ENCODE measurements around the gene ANXA9.

Gene ANXA9

GRCh38 chr1:150981805-150982712 is at the start of gene ANXA9:
Gene ANXA9, plus strand, starts transcription at chr1:150982292. Its CDS starts 814 bp downstream, at chr1:150983106.
- no peak for DNase-seq (ENCODE audit: low read depth)

- no peak for DNase-seq (ENCODE audit: low read depth)
Observed at GRCh38 chr1:150944856-150945255, 37.2 kb upstream of the ANXA9 start.

GRCh38 chr1:150954708-150955107 is 27.4 kb upstream of the ANXA9 start:
- DNase-seq (ENCODE audit: low read depth) = no peak

- DNase-seq (ENCODE audit: low read depth) = no peak
Observed at GRCh38 chr1:150955280-150955679, 26.8 kb upstream of the ANXA9 start.

GRCh38 chr1:150957666-150958065 is 24.4 kb upstream of the ANXA9 start:
- DNase-seq (ENCODE audit: low read depth) = no peak

GRCh38 chr1:150960646-150961045 is 21.4 kb upstream of the ANXA9 start:
- DNase-seq (ENCODE audit: low read depth) = no peak

- no peak for DNase-seq (ENCODE audit: low read depth)
Observed at GRCh38 chr1:150961756-150962155, 20.3 kb upstream of the ANXA9 start.

GRCh38 chr1:150963321-150964163 is 18.6 kb upstream of the ANXA9 start:
- DNase-seq (ENCODE audit: low read depth) = no peak

GRCh38 chr1:150964164-150964489 is 18.0 kb upstream of the ANXA9 start:
- DNase-seq (ENCODE audit: low read depth) = no peak

GRCh38 chr1:150965605-150966004 is 16.5 kb upstream of the ANXA9 start:
- DNase-seq (ENCODE audit: low read depth) = no peak

GRCh38 chr1:150966011-150966410 is 16.1 kb upstream of the ANXA9 start:
- DNase-seq (ENCODE audit: low read depth) = no peak

GRCh38 chr1:150967936-150968335 is 14.2 kb upstream of the ANXA9 start:
- no peak for DNase-seq (ENCODE audit: low read depth)

GRCh38 chr1:150968491-150968890 is 13.6 kb upstream of the ANXA9 start:
- no peak for DNase-seq (ENCODE audit: low read depth)

- no peak for DNase-seq (ENCODE audit: low read depth)
Observed at GRCh38 chr1:150969626-150970025, 12.5 kb upstream of the ANXA9 start.

GRCh38 chr1:150970808-150971582 is 11.1 kb upstream of the ANXA9 start:
- no peak for DNase-seq (ENCODE audit: low read depth)

- no peak for DNase-seq (ENCODE audit: low read depth)
Observed at GRCh38 chr1:150971583-150972416, 10.3 kb upstream of the ANXA9 start.

- DNase-seq (ENCODE audit: low read depth) = no peak
Observed at GRCh38 chr1:150972417-150972940, 9.6 kb upstream of the ANXA9 start.

GRCh38 chr1:150973258-150973835 is 8.7 kb upstream of the ANXA9 start:
- DNase-seq (ENCODE audit: low read depth) = no peak

GRCh38 chr1:150973836-150974579 is 8.1 kb upstream of the ANXA9 start:
- peak; percentile 13 for DNase-seq (ENCODE audit: low read depth)
